Fibroblast of villous mesenchyme (primary cell): ENCODE data around the gene BMAL1. TPM values are rescaled to one million over a fixed set of nuclear protein-coding genes. Genes with fewer than 3 reads are reported as not detected.

Experiments
- DNase-seq: peaks from one replicate; pipeline ENCODE4 v3.0.0-alpha.2; 2010; ENCODE audit warnings: low read depth
- H3K4me3 ChIP-seq: 2 replicates; pipeline ENCODE4 v1.5.1; 2011; ENCODE audit warnings: low read depth, mild to moderate bottlenecking, low read length
- CTCF ChIP-seq: IDR thresholded peaks from 2 replicates; pipeline ENCODE4 v1.5.1; 2012; ENCODE audit warnings: low read depth, mild to moderate bottlenecking, low read length; ENCODE audit not compliant: insufficient read depth
- total RNA-seq: library from RNA; depleted of rRNA; stranded (reverse); fragments of >200 nt; gene quantifications from 2 replicates; pipeline ENCODE4 v1.2.3, GENCODE V29; 2012

BMAL1 gene
- total RNA-seq, 1 donor = 10.4 TPM

- no peak for DNase-seq
- TF ChIP-seq CTCF = no peak
- no peak overlapping the region for H3K4me3 ChIP-seq
Observed at GRCh38 chr11:13236626-13237025, 41.0 kb upstream of the BMAL1 start.

DNA sequence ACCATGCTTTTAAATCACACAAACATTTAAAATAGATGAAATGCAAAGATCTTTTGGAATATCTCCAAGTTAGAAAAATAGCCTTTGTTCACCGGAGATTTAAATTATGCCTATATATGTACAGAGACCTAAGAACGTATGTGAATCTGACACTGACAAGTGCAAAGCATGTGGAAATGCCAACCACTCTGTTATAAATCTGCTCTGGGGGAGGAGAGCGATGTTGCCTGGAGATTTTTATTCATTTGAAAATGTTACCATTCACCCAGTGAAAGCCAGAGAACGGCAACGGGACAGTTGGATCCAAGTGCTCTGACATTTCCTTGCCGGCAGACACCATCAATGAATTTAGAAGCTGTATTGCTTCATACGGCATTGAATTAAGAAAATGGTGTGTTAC lies 39.8 kb upstream of the BMAL1 start:
- no peak for DNase-seq
- no peak for TF ChIP-seq CTCF
- no peak overlapping the region for H3K4me3 ChIP-seq

DNA sequence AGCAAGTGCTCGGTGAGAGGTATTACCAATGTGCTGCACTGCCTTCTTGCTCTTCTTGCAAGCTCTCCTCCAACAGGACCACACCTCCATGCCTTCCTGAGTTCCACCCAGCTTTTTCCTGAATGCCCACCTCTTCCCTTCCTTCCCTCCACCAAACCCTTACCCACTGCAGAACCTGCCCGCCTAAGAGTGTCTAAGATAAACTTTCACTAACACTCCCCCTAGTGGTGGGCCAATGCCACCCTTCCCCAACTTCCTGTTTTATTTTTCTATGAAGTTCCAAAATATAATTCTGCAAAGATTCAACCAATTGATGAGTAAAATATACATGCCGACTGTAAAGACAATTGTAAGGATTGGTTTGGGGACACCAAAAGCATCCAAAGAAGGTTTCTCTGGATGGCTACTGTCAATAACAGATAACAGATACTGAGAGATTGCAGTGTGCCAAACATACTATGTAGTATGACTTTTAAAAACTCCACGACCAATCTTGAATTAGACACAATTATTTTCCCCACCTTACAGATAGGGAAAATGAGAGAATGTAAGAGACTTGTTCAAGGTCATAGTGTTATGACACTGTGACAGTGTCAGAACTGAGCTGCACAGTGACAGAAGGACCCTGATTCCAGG lies 38.6 kb upstream of the BMAL1 start:
- DNase-seq = peak; percentile 54
- TF ChIP-seq CTCF = peak; percentile 91
- no peak overlapping the region for H3K4me3 ChIP-seq

- TF ChIP-seq CTCF = no peak
- no peak overlapping the region for H3K4me3 ChIP-seq
- DNase-seq = no peak
Observed at GRCh38 chr11:13242564-13242963, 35.0 kb upstream of the BMAL1 start.

- TF ChIP-seq CTCF = no peak
- no peak for DNase-seq
Observed at GRCh38 chr11:13247606-13248296, 29.8 kb upstream of the BMAL1 start.

GRCh38 chr11:13249177-13249576 lies 28.4 kb upstream of the BMAL1 start:
- no peak for DNase-seq
- H3K4me3 ChIP-seq = no peak overlapping the region
- no peak for TF ChIP-seq CTCF

More at GRCh38 chr11:13247606-13248296, 29.8 kb upstream of the BMAL1 start:
- no peak overlapping the region for H3K4me3 ChIP-seq
